Caki2 (cell line): ENCODE measurements around the gene LCP2. TPM values are rescaled to one million over a fixed set of nuclear protein-coding genes. Genes with fewer than 3 reads are reported as not detected.
A peak's percentile ranks its signal among the peaks of the same experiment; 100 is the strongest.

ENCODE experiments used
- DNase-seq: peaks from one replicate; pipeline ENCODE4 v3.0.0-alpha.2; 2015; ENCODE audit warnings: low read depth
- in situ Hi-C: cut with HindIII; loops from 2 replicates; pipeline ENCODE4 v1.10.0; 2016; ENCODE audit warnings: low sequenced_read_pairs, low pct_unique_long_range_greater_than_20kb, mixed read lengths
- total RNA-seq: library from RNA; depleted of rRNA; stranded (reverse); fragments of >200 nt; shearing (Covaris generic); gene quantifications from 2 replicates; pipeline ENCODE4 v1.2.3, GENCODE V29; 2014; ENCODE audit warnings: low replicate concordance

Gene LCP2
- total RNA-seq, 1 experiment from 2014 or later, result not detected

DNA sequence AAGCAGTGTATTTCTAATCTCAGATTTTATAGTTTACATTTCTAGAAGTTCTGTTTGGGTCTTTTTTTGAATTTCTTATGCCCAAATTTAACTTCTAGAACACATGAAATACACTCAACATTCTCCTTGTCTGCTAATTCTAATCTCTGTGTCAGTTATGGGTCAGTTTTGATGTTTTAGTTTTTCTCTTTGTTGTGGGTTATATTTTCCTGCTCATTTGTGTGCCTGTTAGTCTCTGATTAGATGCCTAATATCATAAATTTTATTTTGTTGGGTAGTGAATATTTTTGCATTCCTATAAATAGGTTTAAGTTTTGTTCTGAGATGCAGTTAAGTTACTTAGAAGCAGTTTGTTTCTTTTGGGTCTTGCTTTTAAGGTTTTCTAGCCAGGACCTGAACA lies 12.4 kb downstream of the LCP2 start:
- DNase-seq, result no peak
- in situ Hi-C loops, result no loop called here

DNA sequence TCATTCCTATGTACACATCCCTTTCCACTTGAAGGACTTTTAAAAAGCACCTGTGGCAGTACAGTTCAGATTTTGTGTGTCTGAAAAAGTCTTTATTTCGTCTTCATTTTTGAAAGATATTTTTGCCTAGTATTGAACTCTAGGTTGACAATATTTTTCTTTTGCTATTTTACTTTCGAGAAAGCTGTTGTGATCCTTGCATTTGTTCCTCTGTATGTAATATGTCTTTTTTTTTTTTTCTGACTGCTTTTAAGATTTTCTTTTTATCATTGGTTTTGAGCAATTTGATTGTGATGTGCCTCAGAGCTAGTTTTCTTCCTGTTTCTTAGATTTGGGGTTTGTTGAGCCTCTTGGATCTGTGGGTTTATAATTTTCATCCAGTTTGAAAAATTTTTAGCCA lies 13.3 kb downstream of the LCP2 start:
- in situ Hi-C loops, result no loop called here

DNA sequence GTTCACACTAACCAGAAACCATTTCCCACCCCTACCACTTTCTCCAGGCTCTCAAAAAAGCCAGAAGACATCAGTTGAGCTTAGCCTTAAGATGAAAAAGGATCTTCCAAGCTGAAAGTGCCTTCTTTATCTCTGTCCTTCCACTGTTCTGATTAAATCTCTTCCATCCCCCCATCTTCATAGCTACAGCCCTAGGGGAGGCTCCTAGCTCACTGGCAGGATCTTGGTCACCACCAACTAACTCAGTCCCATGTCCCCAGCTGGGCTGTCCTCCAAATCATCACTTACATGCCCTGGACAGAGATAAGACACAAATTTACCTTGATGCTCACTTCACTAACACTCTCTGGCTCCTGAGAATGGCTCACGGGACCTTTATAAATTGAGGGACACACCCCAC lies 14.3 kb downstream of the LCP2 start:
- in situ Hi-C loops, result no loop called here
- DNase-seq, result no peak

More for the DNA sequence above, 13.3 kb downstream of the LCP2 start:
- no peak for DNase-seq

DNA sequence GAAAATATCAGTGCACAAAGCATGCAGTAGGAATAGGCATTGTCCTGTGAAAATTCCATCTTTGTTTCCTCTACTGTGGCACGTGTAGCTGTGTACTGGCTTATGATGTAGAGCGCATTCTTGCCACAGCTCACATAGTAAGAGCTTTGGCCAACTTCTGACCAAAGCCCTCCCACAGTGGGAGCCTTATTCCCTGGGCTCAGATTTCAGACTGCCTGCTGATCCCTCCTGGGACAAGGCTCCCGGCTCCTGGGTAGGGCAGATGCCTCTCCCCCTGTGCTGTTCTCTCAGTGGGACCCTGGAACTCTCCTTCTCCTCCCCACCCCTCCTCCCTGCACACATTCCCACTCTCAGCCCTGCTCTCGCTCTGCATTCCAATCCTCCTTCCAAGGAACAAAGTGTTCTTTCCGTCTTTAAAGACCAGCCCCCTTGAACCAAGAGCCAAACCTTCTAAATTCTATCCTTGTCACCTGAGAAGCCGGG lies 17.5 kb downstream of the LCP2 start:
- in situ Hi-C loops, result no loop called here
- no peak for DNase-seq

DNA sequence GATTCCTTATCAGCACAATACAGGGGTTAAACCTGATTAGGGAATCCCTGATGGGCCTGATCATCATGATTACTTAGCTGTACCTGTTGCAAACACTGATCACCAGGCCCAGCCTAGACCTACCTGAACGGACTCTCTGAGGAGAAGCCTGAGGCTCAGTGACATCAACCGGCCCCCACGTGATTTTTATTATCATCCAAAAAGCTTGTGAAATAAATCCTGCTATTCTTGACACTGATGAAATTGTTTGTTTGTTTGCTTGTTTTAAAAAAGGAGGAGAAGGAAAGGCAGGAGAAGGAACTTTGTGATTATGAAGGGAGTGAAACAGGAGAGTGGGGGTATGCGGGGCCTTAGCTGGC lies 18.1 kb downstream of the LCP2 start:
- in situ Hi-C loops, result no loop called here
- no peak for DNase-seq

DNA sequence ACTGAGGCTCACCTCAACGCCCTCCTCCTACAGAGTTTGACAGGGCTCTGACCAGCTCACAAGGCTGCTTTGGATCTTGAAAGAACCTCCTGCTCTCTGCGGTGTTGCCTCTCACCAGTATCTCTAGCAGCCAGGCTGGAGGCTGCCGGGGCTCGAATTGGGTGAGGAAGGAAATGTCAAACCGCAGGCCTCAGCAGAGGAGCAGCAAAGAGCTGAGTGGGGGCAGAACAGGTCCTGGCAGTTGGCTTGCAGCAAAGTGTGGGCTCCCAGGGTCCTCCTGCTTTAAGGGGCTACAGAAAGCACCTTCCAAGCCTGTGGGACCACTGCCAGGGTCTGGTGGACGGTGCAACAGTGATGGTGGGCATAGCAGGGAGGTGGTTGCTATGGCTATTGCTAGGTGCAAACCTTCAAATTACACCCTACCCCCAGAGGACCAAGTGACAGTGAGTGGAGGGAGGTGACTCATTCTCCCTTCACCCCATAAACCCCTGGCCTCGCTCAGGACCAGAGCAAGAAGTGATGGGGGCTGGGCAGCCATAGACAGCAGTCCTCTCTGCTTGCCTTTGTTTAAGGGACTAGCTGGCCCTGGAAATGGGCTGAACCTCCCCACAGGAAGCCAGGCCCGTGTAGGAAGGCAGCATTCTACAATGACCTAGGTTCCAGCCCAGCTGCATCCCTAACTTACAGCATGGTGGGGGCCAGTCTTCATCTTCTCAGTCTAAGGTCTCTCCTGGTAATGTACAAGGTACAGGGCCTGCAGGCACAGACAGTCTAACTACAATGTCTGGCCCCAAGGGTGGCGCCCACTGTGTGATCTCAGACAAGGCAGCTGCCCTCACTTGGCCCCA lies 18.7 kb downstream of the LCP2 start:
- in situ Hi-C loops, result no loop called here
- DNase-seq, result no peak

DNA sequence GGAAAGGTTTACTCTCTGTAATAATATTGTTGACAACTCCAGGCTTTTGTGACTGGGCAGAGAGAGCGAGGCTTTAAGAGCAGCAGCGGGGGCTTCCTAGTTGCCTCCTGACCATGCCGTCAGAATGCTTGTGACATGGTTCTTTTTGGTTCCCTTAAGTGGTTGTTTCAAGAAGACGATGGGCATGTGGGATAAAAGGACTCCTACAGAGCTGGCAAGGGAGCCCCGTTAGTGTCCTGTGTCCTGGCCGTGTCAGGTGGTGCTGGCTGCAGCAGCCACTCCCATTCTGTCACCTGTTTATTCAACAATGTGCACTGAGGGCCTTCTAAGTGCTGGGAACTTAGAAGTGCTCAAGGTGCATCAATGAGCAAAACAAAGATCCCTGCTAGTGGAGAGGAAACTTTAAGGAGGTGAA lies 19.7 kb downstream of the LCP2 start:
- DNase-seq, result no peak
- in situ Hi-C loops, result no loop called here

DNA sequence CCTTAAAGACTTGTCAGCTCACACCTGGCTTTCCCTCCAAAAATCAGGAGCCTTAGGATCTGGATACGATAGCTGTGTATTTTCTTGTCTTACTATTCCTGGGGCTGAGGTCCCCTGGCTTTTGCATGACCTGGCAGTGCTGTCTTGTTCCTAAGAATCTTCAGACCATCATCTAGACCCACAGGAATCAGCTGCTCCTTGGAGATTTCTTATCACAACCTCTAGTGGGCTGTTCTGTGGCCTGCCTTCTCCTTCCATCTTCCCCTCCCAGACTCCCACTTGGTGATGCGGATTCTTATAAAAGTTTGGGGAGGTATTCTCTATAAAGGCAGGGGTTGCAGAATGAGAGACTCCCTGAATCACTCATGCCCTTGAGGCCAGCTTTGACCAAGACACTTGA lies 21.4 kb downstream of the LCP2 start:
- in situ Hi-C loops, result no loop called here
- no peak for DNase-seq

DNA sequence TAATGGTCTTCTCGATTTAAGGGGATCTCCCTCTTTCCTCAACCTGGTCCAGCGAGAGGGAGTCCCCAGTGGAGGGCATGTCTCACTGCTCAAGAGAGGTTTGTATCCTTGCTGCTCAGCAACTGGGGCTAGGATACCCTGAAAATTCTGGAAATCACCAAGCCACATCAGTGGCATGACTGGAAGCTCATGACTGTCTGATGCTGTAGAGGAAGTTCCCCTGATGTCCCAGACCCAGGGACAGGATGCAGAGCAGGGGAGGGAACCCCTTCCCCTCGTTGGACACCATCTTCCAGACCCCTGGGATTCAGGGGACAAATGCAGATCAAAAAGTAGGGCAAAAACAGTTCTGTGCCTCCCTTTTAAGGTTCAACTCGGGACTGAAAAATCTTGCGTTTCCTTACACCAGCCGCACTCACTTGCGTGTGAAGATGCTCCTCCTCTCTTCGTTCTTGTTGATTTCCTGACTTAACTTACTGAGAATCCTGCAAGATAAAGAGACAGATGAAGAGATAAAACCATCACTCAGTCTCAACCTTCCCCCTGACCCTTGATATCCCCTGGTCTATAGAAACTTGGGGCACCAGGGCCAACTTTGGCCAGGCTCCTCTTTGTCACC lies 22.1 kb downstream of the LCP2 start:
- DNase-seq, result no peak
- in situ Hi-C loops, result no loop called here

DNA sequence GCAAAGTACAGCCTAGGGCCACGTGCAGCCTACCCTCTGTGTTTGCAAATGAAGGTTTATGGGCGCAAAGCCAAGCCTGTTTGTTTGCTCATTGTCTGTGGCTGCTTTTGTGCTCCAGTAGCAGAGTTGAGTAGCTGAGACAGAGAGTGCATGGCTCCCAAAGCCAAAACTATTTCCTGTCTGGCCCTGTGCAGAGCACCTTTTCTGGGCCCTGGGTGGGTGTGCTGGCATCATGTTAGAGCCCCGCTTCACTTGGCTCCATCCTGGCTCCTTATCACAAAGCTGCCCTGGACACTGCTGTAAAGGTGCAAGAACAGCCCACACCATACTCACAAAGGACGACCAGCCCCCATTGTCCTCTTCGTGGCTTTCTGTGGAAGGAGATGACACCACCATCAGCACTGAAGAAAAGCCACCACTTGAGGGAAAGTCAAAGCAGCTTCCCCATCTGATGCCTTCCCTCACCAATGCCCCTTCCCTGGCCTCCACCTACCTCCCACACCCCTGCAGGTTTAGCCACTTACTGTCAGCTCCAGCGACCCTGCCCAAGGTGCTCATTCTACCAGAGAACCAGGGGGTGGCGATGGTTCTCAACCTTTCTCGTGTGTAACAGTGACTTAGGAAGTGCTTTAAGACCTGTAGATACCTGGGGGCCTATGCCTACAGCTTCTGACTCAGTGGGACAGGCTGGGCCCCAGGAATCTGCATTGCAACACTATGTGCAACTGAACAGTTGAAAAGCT lies 23.4 kb downstream of the LCP2 start:
- DNase-seq, result peak; percentile 24
- in situ Hi-C loops, result no loop called here

DNA sequence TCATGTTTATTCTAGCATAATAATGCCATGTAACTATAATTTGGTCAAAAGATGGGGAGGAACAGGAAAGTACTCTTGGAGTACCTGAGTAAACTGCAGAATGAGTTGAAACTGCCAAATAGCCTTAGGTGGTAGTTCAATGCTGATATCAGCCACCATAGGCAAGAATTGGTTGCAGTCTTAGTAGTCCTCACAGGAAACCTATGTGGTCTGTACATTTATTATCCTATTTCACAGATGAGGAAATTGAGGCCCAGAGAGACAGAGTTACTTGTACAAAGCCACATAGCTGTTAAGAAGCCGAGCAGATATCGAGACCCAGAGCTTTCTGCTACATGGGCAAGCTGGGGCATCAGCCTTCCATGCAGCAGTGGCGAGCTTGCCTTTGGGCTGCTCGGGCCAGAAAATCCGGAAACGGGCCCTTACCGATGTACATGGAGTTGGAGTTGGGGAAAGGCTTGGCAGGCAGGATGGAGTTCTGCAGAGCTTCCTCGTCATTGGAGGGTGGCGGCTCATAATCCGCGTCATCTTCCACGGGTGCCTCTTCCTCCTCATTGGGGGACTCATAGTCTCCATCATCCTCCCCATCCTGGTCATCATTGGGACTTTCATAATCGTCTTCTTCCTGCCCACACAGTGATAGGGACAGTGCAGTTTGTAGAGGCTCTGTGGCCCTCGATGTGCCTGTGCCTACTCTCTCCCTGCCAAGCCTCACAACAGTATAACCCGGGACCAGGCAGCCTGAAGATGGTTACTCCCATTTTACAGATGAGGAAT lies 27.1 kb downstream of the LCP2 start:
- in situ Hi-C loops, result no loop called here

DNA sequence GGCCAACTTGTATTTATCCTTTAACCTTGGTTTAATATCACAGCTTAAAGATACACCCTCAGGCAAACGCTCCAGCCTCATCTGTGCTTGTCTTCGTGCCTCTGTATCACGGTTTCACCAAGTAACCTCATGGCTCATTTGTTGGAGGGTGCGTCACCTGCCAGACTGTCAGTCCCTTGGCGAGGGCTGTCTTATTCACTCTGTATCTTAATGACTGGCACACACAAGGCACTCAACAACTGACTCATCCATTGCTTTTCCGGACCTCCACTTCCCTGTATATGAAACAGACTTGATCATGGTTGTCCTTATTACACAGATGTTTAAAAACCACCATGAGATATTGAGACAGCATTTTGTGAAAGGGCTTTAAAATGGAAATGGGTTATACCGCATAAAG lies 28.0 kb downstream of the LCP2 start:
- in situ Hi-C loops, result no loop called here
- DNase-seq, result peak; percentile 44

More for the DNA sequence above, 27.1 kb downstream of the LCP2 start:
- no peak for DNase-seq

DNA sequence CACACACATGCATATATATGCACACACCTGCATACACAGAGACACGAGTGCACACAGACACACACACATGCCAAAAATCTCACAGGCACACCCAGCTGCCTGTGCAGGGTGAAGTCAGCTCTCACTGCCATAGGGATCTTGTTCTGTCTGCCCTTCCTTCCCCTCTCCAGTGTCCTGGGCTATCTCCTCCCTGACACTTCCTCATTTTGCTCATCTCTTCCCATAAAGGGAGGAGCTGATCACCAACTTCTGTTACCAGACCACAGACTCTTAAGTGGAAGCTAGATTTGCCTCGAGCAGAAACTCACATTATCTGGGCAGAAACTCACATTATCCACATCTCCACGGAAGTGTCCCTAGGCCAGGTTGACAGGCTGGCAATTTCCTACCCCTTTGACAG lies 28.7 kb downstream of the LCP2 start:
- in situ Hi-C loops, result no loop called here
- DNase-seq, result no peak

DNA sequence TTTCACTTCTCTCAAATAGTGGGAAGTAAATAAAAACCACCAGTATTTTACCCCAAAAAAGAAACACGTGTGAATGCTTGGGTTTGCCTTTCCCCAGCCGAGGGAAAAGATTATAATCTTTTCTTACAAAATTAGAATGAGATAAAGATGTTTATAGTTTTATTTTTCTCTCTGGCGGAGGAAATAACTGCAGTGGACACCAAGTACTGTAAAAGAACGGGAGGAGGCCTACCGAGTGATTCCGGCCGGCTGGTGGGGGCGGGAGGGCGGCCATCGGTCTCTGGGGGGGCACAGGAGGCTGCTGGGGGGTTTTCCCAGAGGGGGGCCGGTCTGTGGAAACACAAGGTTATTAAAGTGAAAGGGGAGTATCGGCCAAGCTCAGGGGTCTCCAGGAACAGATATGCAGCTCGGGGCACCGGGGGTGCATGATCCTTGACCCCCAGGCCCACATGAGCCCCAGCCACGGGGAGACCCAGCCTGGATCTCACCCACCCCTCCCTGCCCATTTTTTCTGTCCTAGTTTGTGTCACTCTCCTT lies 29.4 kb downstream of the LCP2 start:
- in situ Hi-C loops, result no loop called here
- no peak for DNase-seq

DNA sequence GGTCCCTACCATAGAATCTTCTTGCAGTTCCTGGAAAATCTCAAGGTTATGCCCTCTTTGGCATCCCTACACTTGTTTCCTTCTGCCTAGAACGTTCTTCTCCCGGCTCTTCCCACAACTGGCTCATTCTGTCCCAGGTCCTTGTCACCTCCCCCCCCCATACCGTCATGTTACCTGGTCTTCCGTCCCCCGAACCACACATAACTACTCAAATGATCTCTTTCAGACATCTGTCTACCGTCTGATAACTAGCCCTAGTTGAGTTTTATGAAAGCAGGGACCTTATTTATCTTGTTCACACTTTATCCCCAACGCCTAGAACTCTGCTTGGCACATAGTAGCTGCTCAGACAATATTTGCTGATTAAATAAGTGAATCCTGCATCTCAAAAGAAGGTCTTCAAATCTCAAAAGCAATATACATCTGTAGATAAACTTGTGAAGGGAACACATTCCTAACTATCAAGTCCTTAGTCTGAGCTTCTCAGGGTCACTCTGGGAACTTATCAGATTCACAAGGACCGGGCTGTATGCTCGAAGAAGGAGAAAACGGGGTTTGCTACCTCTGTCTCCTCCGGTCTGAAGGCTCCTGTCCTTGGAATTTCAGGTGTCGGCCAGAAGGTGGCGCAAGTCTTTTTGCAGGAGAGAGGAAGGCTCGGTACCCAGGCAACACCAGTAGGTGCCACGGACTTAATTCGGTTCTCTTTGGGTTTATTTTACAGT lies 30.0 kb downstream of the LCP2 start:
- in situ Hi-C loops, result no loop called here
- peak; percentile 56 for DNase-seq

DNA sequence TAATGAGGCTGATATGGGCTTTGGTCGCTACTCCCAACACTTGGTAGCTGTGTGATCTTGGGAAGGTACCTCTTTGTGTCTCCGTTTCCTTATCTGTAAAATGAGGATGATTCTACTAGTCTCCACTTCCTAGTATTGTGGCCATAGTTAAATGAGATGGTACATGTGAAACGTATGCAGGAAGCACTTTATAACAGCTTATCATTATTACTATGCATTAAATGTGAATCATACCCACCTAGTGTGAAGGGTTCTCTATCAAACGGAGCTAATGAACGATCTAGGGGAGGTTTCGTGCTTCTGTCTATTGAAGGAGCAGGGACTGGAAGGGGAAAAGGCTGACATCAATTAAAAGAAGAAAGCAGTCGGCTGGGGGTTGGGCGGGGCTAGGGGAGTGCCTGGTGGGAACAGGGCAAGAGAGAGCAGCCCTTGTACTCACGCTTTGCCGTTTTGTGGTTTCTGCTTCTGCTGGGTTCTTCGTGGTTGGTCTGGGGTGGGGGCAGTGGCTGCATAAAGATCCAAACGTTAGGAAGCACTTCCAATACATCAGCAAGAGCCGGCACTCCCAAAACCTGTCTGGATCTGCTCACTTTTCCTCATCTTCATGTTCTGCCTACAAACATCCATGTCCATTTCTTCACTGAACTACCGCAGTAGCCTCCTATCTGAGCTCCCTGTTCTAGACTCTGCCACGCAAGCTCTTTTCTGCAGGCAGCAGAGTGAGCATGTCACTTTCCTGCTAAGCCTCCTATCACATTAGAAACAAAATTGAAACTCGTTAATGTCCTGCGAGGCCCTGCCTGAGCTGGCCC lies 30.8 kb downstream of the LCP2 start:
- in situ Hi-C loops, result no loop called here
- DNase-seq, result no peak

DNA sequence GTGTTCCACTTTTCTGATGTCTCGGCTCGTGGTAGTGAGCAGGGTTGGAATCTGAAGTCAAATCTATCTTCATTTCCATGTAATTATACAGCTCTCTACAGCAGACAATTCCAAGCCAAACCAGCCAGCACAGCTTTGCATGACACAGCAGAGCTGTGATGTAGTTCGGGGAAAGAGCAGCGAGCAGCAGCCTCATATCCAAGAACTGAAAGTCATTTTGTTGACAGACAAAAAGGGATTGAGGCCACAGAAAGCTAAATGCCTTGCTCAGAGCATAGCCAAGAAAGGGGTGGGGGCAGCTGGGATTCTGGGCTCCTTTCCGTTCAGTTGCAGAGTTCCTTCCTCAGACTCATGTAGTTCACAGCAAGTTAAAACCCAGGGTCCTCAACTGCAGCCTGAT lies 32.1 kb downstream of the LCP2 start:
- in situ Hi-C loops, result no loop called here
- DNase-seq, result no peak
